ENCODE data around the gene PNPLA5. TPM values are rescaled to one million over a fixed set of nuclear protein-coding genes. Genes with fewer than 3 reads are reported as not detected.

Gene PNPLA5
- total RNA-seq, 1 experiment from 2014 or later, result 5.5 TPM

DNA sequence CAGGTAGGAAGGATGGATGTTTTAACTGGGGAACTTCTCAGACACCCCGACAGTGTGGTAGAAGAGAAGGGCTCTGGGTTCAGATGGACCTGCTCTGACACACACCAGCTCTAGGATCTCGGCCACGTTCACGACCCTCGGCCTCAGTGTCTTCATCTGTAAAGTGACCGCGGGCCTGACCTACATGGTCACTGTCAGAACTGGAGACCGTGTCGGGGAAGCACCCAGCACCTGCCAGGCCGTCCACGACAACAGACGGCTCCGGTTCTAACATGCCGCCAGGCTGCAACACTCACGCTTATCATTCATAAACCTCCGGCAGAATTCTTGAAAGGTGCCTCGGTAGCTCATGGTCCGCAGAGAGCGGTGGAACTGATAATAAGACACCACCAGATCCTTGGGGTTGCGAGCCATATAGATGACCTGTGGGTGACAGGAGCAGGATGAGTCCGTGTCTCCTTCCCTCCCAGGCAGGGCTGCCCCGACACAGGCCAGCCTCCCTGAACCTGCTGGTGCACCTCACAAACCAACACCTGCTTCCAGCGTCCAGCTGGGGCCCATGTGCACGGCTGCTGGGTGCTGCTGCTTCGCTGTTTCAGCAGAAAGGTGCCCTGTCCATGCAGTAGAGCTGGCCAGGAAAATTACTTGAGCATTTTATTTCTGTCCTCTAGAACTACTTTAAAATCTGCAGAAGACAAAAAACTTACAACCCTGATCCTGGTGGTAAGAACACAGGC, 53.1 kb downstream of the PNPLA5 start:
- Histone ChIP-seq H3K4me1 (ENCODE audit: insufficient read depth, low read length) (no peaks in the 10 kb centered on the region), H3K18ac (ENCODE audit: insufficient read length, low read depth, low read length) (no peak overlapping the region), H3T11ph (ENCODE audit: low read length) (no peak overlapping the region), H2BK120ac (ENCODE audit: low read depth, low read length, poor library complexity, severe bottlenecking) (no peak overlapping the region), H3K9me3 (ENCODE audit: control insufficient read depth, low read depth, low read length) (no peaks in the 10 kb centered on the region), H4K8ac (replicated peaks; ENCODE audit: insufficient read length, low read depth, low read length) (no peak overlapping the region), H4K91ac (ENCODE audit: insufficient read length, low read depth, low read length) (no peak overlapping the region), H2BK20ac (ENCODE audit: low read depth, low read length, poor library complexity, severe bottlenecking) (no peak overlapping the region), H3K23me2 (ENCODE audit: insufficient read length, low read depth, low read length, poor library complexity, severe bottlenecking) (no peaks in the 10 kb centered on the region), H2AFZ (ENCODE audit: low read length) (no peak overlapping the region), H2AK5ac (ENCODE audit: insufficient read length, low read length) (no peak overlapping the region), H3K79me1 (ENCODE audit: insufficient read depth, low read depth, low read length, poor library complexity, severe bottlenecking) (peaks cover 4% of the 10 kb centered on the region), H3K9ac (ENCODE audit: extremely low read depth, insufficient read length, low read length) (no peak overlapping the region), H2BK12ac (ENCODE audit: insufficient read length, low read depth, low read length) (no peak overlapping the region), H3K56ac (ENCODE audit: insufficient read length, low read depth, low read length) (no peak overlapping the region), H3K4me2 (ENCODE audit: insufficient read depth, insufficient read length, low read length) (no peak overlapping the region), H2BK5ac (ENCODE audit: insufficient read length, low read length) (no peak overlapping the region), H4K5ac (ENCODE audit: insufficient read length, low read depth, low read length) (no peak overlapping the region), H3K23ac (ENCODE audit: insufficient read length, low read depth, low read length) (no peak overlapping the region), H3K14ac (ENCODE audit: insufficient read depth, low read length) (no peak overlapping the region), H3K79me2 (ENCODE audit: insufficient read depth, low read length) (peaks cover 2% of the 10 kb centered on the region; the same call in 1 of the 2 replicates), H4K20me1 (ENCODE audit: control insufficient read depth, insufficient read depth, insufficient read length) (no peaks in the 10 kb centered on the region), H2BK15ac (ENCODE audit: low read depth, low read length) (no peak overlapping the region), H3K27ac (ENCODE audit: insufficient read length, low read depth, low read length) (no peak overlapping the region), H3K27me3 (ENCODE audit: insufficient read depth, low read length) (no peaks in the 10 kb centered on the region), H3K4ac (ENCODE audit: low read depth, low read length) (no peak overlapping the region)
- H3K4me1 Mint-ChIP-seq, result no peaks in the 10 kb centered on the region; a peak in 1 of 4 replicates
- no peaks in the 10 kb centered on the region for H3K27me3 Mint-ChIP-seq (ENCODE audit: low read depth)
- no peak for DNase-seq
- H3K4me3 Mint-ChIP-seq, result no peak overlapping the region; a peak in 1 of 5 replicates
- WGBS (ENCODE audit: extremely low coverage, insufficient read length, low lambda C conversion rate), result no CpG with 5 or more reads among the region's 25 CpGs
- H3K27ac Mint-ChIP-seq, result peak overlapping the region in 1 of 3 experiments; percentile 68; a peak in 2 of 7 replicates
- H3K36me3 Mint-ChIP-seq (ENCODE audit: insufficient read depth in 1 of 3, low read depth in 3 of 3), result peaks cover 9 to 30% (median 28%) of the 10 kb centered on the region in 3 experiments; a peak in 6 of 7 replicates
- TF ChIP-seq, protein P1, sequence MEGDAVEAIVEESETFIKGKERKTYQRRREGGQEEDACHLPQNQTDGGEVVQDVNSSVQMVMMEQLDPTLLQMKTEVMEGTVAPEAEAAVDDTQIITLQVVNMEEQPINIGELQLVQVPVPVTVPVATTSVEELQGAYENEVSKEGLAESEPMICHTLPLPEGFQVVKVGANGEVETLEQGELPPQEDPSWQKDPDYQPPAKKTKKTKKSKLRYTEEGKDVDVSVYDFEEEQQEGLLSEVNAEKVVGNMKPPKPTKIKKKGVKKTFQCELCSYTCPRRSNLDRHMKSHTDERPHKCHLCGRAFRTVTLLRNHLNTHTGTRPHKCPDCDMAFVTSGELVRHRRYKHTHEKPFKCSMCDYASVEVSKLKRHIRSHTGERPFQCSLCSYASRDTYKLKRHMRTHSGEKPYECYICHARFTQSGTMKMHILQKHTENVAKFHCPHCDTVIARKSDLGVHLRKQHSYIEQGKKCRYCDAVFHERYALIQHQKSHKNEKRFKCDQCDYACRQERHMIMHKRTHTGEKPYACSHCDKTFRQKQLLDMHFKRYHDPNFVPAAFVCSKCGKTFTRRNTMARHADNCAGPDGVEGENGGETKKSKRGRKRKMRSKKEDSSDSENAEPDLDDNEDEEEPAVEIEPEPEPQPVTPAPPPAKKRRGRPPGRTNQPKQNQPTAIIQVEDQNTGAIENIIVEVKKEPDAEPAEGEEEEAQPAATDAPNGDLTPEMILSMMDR (conservative IDR thresholded peaks at IDR 0.05), result no peak
- no peaks in the 10 kb centered on the region for H3K9me3 Mint-ChIP-seq

All from H9 (cell line).